DND-41 (cell line): ENCODE data around the gene TMEM63C.

Experiments used
- CTCF ChIP-seq: IDR thresholded peaks from 2 replicates; pipeline ENCODE4 v1.5.1; 2012; ENCODE audit warnings: borderline replicate concordance, low read length, moderate library complexity, mild to moderate bottlenecking; ENCODE audit not compliant: poor library complexity, severe bottlenecking; ENCODE audit errors: extremely low read depth
- EZH2 ChIP-seq: IDR thresholded peaks from 3 replicates; pipeline ENCODE4 v1.6.1; 2012; ENCODE audit warnings: borderline replicate concordance, low read depth, mild to moderate bottlenecking, moderate library complexity, low read length, inconsistent platforms; ENCODE audit not compliant: severe bottlenecking

GRCh38 chr14:77276295-77276935, 94.8 kb downstream of the TMEM63C start:
- TF ChIP-seq CTCF (no peak), EZH2 (no peak)
